HCEC 1CT (cell line): ENCODE measurements around the gene GALNT18.
"Not testable (repeated sequence)": the region's sequence is repeated elsewhere in the genome, so short reads cannot be mapped to it uniquely, and the experiment has no call there.

Experiments
- DNase-seq: peaks from one replicate; pipeline ENCODE4 v3.0.0-alpha.2; 2017

The GALNT18 gene

DNA sequence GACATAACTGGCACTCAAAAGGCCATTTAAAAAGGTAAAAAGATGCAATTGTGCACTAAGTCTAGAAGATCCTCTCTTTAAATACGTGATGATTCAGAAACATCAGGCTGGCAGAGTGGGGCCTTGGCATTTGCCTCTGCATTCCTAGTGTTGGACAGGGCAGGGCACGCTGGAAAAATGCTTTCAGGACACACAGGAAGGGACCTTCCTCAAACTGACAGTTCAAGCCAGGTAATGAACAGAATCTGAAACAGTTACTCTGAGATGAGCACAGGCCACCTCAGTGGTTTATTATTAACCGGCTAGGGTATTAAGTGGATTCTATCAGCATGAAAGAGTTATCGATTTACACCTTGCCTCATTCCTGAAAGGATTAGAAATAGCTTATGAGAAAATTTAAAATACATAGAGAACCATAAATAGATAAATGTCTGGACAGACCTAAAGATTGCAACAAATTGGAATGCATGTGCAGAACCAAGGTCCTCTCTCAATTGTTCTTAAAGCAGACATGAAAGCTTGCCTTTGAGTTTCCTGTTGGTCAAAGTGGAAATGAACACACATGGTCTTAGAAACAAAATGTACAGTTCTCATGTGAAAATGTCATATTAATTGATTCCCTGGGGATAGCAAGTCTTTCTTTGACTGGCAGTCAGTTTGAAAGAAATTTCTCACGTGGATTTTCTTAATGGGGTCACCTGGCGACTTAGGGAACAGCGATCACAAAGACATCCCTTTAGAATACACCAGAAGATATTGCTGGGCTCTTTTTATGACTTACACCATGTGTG lies 247.3 kb downstream of the GALNT18 start:
- no peak for DNase-seq

DNA sequence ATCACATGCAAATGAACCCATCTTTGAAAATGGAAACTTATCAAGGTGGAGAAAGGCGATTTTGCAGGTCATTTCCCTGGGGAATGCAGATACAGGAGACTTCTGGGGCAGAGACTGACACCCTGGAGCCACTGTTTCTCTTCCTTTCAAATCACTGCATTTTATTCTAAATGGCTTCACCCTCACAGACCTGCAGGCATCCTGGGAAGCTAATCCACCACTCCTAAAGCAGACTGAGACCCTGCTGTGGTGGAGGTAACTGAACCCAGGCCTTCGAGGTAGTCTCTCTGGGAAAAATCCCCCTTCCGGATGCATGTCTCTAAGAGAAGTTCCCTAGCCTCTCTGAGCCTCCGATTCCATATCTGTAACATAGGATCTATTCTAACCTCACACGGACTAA lies 247.9 kb downstream of the GALNT18 start:
- DNase-seq = no peak

DNA sequence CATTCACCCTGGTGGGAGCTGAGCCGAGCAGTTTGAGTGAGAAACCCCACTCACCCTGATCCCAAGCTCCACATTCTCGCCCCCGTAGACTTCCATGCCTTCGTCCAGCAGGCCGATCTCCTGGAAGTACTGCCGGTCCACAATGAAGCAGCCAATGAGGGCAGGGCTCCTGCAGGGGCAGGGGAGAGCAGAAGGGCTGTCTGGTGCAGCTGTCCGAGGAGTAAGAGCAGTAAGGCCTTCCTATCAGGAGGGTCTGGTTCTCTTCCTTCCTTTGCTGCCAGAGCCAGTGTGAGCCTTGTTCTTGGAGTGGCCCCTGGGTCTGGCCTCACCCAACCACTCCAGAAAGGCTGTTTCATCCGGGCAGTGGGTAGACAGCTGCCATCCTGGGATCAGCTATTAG lies 249.3 kb downstream of the GALNT18 start:
- DNase-seq = no peak

DNA sequence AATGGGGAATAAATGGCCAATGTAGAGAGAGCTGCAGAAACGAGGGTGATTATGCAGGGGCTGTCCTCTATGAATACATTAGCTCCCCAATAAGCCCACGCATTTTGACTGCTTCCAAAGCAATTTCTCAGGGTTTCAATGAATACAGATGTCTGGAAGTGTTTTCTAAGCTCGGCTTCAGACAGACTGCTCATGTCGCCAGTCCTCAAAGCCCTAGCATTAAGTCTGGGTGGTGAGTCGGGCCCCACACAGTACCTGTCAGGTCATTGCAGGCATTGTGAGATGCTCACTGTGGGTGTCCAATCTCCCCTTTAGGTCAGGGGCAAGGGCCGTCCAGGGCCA lies 250.9 kb downstream of the GALNT18 start:
- DNase-seq = no peak

DNA sequence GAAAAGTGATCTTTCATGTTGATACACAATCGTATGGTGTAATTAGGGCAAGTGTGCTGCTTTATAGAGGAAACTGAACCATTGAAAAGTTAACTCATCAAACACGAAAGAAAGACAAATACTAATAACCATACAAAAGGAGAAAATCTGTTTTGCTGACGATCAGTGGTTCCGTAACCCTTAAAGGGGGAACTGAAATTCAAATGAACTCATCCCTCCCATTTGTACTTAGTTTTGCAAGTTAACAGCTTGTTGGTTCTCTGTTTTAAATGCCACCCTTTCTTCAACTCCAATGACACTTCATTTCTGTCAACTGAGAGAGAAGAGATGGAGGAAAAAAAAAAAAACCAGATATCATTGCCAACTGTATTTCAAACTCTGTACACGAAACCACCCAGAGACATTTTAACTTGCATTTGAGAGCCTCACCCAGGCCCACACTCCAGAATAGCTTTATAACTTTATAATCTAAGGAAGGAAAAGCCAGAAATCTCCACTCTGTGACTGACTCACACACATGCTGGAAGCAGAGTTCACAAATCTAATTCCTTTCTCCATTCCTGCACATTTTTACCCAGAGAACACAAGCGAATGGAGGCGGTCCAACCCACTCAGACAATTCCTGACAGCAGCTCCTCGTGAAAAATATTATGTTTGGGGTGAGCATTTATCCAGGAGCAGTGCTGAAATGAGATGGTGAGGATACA lies 251.4 kb downstream of the GALNT18 start:
- DNase-seq = no peak

DNA sequence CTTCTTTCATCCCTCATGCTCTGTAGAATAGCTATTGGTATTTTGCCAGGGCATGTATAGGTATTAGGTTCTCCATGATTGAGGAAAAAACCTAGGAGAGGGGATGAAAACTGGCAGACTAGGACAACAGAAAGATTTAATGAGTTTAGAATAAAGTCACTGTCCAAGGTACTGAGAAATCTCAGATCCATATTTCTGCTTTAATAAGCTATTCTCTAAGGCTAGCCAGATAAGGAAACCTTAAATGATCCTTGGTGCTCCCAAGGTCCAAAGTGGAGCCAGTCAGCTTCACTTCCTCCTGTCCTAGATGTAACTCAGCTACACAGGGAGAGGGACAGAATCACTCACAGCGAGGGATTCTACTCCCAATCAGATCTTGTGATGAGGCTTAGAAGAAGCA lies 255.0 kb downstream of the GALNT18 start:
- no peak for DNase-seq

DNA sequence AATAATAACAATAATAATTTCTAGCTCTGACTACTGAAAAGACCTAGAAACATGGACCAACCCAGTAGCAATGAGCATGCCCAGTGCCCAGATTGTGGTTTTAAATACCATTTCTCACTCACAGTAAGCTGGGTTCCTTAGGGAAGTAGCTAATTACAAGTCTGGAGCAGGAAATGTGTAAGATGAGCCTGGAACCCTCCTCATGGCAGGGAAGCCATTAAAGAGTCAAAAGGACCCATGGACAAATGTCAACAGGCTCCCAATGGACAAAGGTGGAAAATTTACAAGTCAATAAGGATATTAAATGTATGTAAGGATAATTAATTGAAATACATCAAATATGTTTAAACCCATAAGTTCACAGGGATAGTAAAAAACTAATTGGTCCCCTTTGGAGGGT lies 258.1 kb downstream of the GALNT18 start:
- DNase-seq = no peak

DNA sequence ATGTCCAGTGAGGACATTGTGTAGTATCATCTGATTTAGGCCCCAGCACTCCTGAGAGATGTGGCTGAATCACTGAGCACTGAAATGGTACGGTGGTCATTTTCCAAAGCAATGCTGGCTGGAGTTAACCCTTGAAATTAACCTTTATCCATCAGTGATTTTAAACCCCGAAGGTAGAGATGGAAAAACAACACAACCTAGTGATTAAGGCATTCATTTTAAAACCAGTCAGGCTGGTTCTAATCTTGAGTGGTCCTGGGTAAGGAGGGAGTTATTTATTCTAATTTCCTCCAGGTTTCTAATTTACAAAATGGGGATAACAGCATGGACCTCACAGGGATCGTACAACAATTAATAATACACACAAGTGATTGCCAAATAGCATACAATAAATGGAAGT lies 262.2 kb downstream of the GALNT18 start:
- no peak for DNase-seq

DNA sequence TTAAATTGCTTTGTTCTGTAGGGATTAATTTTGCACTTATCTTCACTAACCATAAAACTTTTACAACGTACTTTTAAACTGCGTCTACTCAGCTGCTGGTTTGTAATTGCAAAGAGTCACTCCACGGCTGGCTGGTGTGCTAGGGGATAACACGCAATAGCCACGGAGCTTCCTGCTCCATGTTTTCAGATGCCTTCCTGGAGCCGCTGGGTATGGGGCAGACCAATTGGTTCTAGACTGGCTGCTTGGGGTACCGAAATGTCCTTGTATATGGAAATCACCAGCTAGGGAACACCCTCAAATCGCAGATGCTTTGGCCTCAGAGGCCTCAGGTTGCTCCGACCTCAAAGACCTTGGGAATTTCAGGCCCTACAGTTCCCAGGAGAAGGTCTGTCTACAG lies 265.0 kb downstream of the GALNT18 start:
- DNase-seq = no peak

DNA sequence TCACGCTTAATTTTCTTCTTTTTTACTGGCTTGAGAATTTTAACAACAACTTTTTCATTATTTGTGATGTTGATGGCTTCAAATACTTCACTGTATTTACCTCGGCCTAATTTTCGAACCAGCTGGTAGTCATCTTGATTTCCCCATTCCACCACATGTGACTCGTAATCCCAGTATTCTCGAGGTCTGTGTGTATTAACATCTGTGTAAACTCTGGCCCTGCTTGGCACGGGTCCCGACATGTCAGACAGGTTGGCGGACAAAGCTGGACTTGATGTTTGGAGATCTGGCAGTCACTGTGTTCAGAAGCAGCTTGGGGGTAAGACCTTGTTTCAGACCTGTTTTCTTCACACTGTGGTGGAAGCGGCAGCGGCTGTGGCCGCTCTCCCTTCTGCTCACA lies 268.9 kb downstream of the GALNT18 start, which contains the start of gene CSNK2A3:
Gene CSNK2A3 (minus strand): TSS at position 373 of the 400 bp plus-strand sequence. CDS start 131 bp downstream, at position 242.
- DNase-seq = not testable (repeated sequence)

DNA sequence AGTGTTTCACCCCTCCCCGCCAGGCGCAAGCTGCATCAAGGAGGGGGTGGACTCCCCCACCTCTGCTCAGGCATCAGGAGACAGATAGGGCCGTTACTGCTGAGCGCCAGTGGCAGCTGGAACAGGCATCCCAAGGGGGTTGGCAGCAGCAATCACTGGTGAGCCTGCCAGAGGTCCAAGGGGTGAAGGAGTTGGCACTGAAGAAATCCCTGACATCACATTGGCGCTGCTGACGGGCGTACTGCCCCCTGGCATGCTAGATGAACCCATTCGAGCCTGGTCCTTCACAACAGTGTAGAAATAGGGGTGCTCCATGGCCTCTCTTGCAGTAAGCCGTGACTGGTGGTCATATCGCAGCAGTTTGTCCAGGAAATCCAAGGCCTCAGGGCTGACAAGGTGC lies 270.0 kb downstream of the GALNT18 start:
- DNase-seq = not testable (repeated sequence)

DNA sequence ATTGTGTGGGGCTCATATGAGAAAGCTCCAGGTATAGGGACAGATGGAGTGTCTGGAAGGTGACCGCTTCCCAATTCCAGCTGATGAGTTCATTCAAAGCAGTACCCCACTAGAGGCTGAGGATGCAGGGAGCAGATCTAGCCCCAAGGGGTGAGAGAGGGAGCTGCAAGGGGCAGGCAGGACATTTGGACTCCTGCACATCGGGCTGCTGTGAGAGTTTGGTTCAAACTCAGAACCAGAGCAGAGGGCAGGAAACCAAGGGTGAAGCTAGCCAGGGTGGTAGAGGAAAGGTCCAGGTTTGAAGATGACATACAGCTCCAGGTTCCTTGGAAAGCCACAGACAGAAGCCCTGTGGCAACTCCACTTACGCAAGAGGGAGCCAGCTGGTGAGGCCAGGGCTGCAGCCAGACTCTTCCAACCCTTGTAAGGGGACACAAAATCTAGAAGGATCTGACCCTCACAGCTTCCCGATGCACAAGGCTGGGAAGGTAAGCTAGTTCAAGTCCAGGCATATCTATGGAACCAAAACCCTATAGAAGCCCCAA lies 270.7 kb downstream of the GALNT18 start:
- no peak for DNase-seq

DNA sequence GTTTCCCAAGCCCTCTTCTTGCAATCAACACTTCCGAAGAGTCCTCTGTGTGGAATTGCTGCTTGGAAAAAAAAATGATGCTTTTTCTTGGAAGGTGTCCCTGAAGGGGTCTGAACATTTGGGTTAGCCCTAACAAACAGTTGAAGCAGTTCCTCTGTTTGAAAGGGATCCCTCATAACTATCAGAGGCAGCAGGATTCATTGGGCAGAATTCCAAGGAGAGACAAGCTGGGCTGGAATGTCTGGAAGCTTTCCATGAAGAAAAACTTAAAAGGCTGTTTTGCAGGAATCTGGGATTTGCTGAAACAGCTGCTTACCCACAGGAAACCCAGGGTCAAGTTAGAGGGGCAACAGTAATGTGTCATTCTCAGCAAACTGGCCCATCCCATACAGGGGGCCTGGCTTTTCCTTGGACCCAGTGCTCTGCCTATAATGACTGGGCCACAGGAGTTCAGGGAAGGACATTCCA lies 271.9 kb downstream of the GALNT18 start:
- DNase-seq = peak; percentile 69

DNA sequence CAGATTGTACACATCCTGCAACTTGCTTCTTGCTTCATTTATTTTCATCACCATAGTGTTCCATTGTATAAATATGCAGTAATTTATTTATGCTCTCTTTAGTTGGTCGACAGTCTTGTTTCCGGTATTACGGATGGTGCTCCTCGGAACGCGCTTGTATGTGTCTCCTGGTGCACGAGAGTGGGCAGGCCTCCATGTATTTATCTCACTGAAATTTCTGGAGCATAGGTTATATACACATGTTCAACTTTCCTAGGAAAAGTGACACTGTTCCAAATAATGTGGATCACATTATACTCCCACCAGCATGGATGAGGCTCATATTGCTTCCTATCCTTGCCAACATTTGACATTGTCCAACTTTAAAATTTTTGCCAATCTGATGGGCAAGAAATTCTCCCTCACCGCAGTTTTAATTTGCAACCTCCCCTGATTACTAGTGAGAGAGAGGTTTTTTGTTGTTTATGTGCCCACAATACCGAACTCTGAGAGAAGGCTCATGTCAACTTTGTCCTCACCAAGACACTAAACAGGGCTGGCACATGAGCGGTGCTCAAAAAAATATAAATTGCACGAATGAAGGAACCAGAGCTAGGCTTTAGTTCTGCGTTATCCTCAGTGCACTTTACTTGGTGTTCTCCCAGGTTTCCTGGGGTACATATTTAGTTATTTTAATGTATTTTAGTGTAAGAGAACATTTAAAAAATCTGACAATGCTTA lies 272.5 kb downstream of the GALNT18 start:
- DNase-seq = no peak

DNA sequence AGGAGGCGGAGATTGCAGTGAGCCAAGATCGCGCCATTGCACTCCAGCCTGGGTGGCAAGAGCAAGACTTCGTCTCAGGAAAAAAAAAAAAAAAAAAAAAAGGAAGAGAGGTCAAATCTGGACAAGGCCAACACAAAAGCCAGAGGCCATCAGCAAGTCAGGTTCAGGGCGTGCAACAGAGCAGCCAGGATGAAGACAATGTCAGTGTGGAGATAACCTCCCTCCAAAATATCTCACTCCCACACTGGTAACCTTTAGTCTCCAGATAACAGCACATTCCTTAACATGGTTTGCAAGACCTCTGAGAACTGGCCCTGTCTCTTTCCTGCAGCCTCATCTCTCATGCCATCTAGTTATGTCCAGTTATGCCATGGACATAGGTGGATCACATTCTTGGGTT lies 273.5 kb downstream of the GALNT18 start:
- DNase-seq = no peak

DNA sequence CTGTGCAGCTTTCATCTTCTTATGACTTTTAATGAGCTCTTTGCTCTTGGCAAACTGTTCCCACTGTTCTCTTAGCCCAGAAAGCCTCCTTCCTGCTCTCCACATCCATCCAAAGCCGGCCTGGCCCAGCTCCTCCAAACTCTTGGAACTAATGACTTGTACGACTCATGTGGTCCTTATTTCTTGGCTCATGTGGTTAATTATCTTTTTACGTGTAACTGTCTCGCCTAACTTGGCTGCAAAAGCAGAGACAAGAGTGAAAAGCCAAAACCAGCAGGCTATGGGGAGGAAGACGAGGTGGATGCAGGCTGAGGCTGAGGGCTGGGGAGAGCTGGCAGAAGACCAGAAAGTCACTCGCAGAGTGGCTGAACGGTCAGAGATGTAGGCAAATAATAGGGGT lies 274.2 kb downstream of the GALNT18 start:
- no peak for DNase-seq

DNA sequence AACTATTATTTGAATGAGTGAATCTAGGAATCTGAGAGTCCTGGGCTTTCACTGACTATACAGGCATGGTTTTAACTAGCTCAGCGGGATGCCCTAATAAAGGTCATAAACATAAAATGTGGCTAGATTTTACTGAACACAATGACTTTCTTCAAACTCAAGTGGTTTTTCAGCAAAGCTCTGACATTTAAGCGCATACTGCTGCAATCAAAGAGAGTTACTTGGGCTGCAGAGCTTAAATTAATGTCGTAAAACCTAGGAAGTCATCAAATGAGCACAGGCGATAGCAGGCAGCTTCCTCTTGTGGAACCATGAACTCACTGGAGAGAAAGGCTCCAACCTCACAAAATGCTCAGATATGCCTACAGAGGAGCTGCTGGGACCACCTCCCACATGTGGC lies 275.5 kb downstream of the GALNT18 start:
- no peak for DNase-seq

DNA sequence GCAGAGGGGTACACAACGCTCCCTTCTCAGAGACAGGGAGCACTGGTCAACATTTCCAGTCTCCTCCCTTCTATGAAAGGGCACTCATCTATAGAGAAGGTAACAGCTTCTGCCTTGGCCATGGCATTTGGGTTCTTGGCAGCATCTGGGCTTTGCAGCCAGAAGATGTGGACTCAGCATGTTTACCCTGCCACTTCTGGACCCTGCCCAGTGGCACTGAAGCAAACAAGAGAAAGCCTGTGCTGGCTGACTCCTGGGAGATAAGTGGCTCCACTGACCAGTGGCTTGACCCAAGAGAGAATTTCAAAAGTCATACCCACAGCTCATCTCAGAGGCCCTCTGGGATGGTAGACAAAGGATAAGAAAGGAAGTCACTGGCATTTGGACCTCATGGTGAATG lies 276.7 kb downstream of the GALNT18 start:
- no peak for DNase-seq

DNA sequence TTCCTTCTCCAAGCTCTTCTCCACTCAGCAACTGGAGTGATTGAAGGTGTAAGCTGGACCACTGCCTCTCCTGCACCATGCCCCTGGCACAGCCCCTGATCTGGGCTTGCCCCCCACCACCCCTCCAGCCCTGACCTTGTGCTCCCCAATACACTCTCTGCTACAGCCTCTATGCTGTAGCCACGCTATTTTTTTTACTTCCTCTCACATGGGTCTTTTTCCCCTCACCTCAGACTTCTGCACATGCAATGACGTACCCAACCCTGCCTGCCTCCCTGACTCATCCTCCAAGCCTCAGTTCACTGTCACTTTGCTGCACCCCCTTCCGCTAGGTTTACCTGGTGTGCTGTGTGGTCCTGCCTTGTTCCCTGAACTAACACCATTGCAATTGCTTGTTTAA lies 277.8 kb downstream of the GALNT18 start:
- no peak for DNase-seq

DNA sequence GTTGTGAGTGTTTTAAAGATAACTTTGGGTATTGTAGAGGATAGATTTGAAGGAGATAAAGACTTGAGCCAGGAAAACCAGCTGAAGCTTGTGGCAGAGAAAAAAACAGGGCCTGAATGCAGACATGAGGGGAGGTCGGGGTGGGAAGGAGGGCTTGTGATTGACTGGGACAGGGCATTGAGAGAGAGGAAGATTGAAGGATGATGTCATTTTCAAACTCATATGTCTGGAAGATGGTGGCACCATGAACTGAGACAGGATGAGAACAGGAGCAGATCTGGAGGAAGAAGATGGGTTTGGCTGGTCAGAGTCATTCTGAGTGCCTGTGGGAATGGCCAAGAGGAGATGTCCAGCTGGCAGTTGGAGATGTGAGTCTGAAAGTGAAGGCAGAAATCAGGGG lies 283.5 kb downstream of the GALNT18 start:
- DNase-seq = no peak

DNA sequence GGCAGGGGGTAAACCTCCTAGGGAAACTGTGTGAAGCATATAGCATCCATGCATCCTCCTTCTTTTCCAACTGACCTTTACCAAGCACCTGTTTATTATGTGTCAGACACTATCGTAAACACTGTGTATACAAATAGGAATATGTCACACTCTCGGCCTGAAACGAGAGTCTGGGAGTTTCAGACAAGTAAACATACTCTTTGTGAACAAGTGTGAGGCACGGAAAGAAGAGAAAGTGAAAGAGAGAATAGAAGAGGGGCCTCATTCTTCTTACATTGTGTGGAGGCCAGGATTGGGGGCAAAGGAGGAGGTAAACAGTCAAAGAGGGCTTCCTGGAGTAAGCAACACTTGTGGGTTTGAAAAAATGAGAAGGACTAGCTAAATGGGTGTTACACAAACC lies 285.1 kb downstream of the GALNT18 start:
- DNase-seq = no peak

DNA sequence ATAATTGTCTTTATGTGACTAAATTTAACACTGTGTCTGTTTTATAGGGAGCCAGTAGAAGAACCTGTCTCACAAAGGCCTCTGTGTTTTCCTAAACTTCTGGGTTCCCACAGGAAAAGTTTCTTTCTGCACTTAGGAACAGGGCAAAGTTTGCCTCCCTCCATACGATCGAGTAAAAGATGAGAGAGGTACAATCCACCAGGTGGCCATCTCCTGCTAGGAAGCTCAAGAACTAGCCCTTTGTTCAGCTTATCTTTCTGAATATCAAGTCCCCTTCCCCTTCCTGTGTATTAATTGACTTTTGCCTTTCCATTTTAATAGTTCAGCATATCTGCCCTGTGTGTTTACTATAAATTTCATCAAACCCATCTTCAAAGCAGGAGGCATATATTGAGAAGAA lies 286.8 kb downstream of the GALNT18 start:
- no peak for DNase-seq

DNA sequence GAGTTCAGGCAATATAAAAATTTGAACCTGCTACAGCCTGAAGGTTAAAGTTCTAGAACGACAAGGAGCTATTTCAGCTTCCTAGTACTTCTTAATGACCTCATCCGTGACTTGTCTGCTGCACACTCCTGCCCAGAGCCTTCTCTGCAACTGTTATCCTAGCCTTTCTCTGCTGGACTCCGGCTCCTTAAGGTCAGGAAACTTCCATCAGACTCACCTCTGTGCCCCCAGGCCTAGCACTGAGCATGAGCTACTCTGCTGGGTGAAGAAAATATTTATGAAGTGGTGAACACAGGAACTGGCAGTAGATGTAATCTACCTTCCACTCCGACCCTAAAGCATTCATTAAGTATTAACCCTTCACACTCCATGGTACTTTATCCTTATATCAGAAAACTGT lies 287.2 kb downstream of the GALNT18 start:
- no peak for DNase-seq
